ENCODE data around the gene PIP4K2A. TPM values are rescaled to one million over a fixed set of nuclear protein-coding genes. Genes with fewer than 3 reads are reported as not detected.

Gene PIP4K2A
- total RNA-seq, 1 donor from 2014 or later = 44.1 TPM

GRCh38 chr10:22649390-22649841, 65.0 kb downstream of the PIP4K2A start:
- Mint-ChIP-seq H3K9me3 (ENCODE audit: low read depth) (no peaks in the 10 kb centered on the region), H3K4me3 (ENCODE audit: unreplicated experiment) (no peak overlapping the region), H3K27me3 (ENCODE audit: low read depth) (no peaks in the 10 kb centered on the region), H3K36me3 (ENCODE audit: low read depth) (no peaks in the 10 kb centered on the region), H3K4me1 (ENCODE audit: low read depth) (peaks cover 58% of the 10 kb centered on the region), H3K27ac (ENCODE audit: unreplicated experiment) (peak overlapping the region; percentile 34)
- no peak for DNase-seq (ENCODE audit: low spot score)
- TF ChIP-seq CTCF (IDR thresholded peaks at IDR 0.05) = no peak

GRCh38 chr10:22648547-22648961, 65.8 kb downstream of the PIP4K2A start:
- Mint-ChIP-seq H3K36me3 (ENCODE audit: low read depth) (no peaks in the 10 kb centered on the region), H3K27me3 (ENCODE audit: low read depth) (no peaks in the 10 kb centered on the region), H3K4me3 (ENCODE audit: unreplicated experiment) (no peak overlapping the region), H3K4me1 (ENCODE audit: low read depth) (peaks cover 56% of the 10 kb centered on the region), H3K27ac (ENCODE audit: unreplicated experiment) (peak overlapping the region; percentile 13), H3K9me3 (ENCODE audit: low read depth) (no peaks in the 10 kb centered on the region)
- TF ChIP-seq CTCF (IDR thresholded peaks at IDR 0.05) = no peak
- no peak for DNase-seq (ENCODE audit: low spot score)

DNA sequence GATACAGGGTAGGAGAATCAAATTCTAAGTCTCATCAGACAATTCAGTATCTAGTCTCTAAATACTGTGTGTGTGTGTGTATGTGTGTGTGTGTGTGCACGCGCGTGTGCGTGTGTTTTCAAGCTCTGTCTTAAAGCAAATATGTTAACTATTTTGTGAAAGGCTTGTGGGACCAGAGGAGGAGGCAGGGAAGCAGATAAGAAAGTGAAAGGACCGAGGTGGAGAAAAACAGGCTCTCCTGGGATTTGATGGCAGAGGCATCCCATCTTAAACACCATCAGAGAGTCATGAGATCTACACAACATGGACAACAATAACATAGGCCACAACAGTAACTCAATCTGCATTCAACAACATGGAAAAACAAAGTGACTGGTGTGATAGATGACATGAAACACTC, 67.1 kb downstream of the PIP4K2A start:
- no peaks in the 10 kb centered on the region for H3K27me3 Mint-ChIP-seq (ENCODE audit: low read depth)
- H3K36me3 Mint-ChIP-seq (ENCODE audit: low read depth) = no peaks in the 10 kb centered on the region
- no peak for TF ChIP-seq CTCF (IDR thresholded peaks at IDR 0.05)
- peaks cover 51% of the 10 kb centered on the region for H3K4me1 Mint-ChIP-seq (ENCODE audit: low read depth)
- H3K9me3 Mint-ChIP-seq (ENCODE audit: low read depth) = no peaks in the 10 kb centered on the region
- H3K4me3 Mint-ChIP-seq (ENCODE audit: unreplicated experiment) = no peak overlapping the region
- DNase-seq (ENCODE audit: low spot score) = no peak
- peak overlapping the region; percentile 56 for H3K27ac Mint-ChIP-seq (ENCODE audit: unreplicated experiment)

- no peak for TF ChIP-seq CTCF (IDR thresholded peaks at IDR 0.05)
- H3K9me3 Mint-ChIP-seq (ENCODE audit: low read depth) = no peaks in the 10 kb centered on the region
- no peak overlapping the region for H3K4me3 Mint-ChIP-seq (ENCODE audit: unreplicated experiment)
- no peak overlapping the region for H3K27ac Mint-ChIP-seq (ENCODE audit: unreplicated experiment)
- DNase-seq (ENCODE audit: low spot score) = no peak
- no peaks in the 10 kb centered on the region for H3K36me3 Mint-ChIP-seq (ENCODE audit: low read depth)
- peaks cover 47% of the 10 kb centered on the region for H3K4me1 Mint-ChIP-seq (ENCODE audit: low read depth)
- H3K27me3 Mint-ChIP-seq (ENCODE audit: low read depth) = no peaks in the 10 kb centered on the region
Measured at GRCh38 chr10:22646388-22646853, 68.0 kb downstream of the PIP4K2A start.

DNA sequence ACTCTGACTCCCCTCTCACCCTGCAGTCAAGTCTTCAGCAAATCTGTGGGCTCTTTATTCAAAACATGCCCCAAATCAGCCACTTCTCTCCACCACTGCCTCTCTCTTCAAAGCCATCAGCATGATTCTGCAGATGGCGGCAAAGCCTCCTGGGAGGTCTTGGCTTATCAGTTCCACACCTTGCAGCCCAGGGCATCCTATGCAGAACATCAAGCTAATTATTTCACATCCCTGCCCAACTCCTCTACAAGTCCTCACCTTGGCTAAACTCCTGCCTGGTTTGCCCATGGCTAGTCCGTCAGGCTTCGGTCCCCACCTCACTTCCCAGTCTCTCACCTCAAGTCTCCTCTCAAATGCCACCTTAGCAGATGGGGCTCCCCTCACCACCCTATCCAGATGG, 70.2 kb downstream of the PIP4K2A start:
- Mint-ChIP-seq H3K27me3 (ENCODE audit: low read depth) (no peaks in the 10 kb centered on the region), H3K36me3 (ENCODE audit: low read depth) (no peaks in the 10 kb centered on the region), H3K27ac (ENCODE audit: unreplicated experiment) (no peak overlapping the region), H3K4me3 (ENCODE audit: unreplicated experiment) (no peak overlapping the region), H3K9me3 (ENCODE audit: low read depth) (no peaks in the 10 kb centered on the region), H3K4me1 (ENCODE audit: low read depth) (peaks cover 35% of the 10 kb centered on the region)
- no peak for DNase-seq (ENCODE audit: low spot score)
- TF ChIP-seq CTCF (IDR thresholded peaks at IDR 0.05) = no peak

All from chondrocyte (in vitro differentiated cells).